SK-N-MC (cell line): ENCODE results near the gene THPO.

ENCODE experiments used
- EZH2 ChIP-seq: fragments of 200-600 bp; sonication (generic); IDR thresholded peaks from one replicate; pipeline ENCODE4 v1.6.1; 2017; ENCODE audit warnings: antibody characterized with exemption
- FOXP2 ChIP-seq: optimal IDR thresholded peaks from 2 replicates; pipeline ENCODE3; 2011; ENCODE audit warnings: mild to moderate bottlenecking, moderate library complexity; ENCODE audit not compliant: insufficient read depth; ENCODE audit errors: extremely low read length, control extremely low read depth
- POLR2AphosphoS5 ChIP-seq: IDR thresholded peaks from 2 replicates; pipeline ENCODE4 v1.6.1; 2012; ENCODE audit warnings: mild to moderate bottlenecking, low read depth, low read length, borderline replicate concordance

GRCh38 chr3:184332370-184333090 lies 45.5 kb downstream of the THPO start:
- TF ChIP-seq POLR2AphosphoS5 (0 out of 2 replicates have a peak, but pooled peaks have one; percentile 25), EZH2 (no peak), FOXP2 (no peak)
